ENCODE data around the gene CEP72. TPM values are rescaled to one million over a fixed set of nuclear protein-coding genes. Genes with fewer than 3 reads are reported as not detected.

Gene CEP72
- total and polyA plus RNA-seq, 4 donors, result 1.3 to 5.9 (median 2.6) TPM

GRCh38 chr5:635306-636055, 23.3 kb downstream of the CEP72 start (continued):
- no peak for TF ChIP-seq ATF3 (IDR thresholded peaks at IDR 0.05)
- no peak for TF ChIP-seq JUND (IDR thresholded peaks at IDR 0.05)
- TF ChIP-seq NR2F2 (IDR thresholded peaks at IDR 0.05), result no peak
- no peak for TF ChIP-seq HNF4A (conservative IDR thresholded peaks at IDR 0.05)
- TF ChIP-seq EGR1 (IDR thresholded peaks at IDR 0.05; ENCODE audit: low read depth in 2 of 2), result no peak
- TF ChIP-seq FOXA2 (IDR thresholded peaks at IDR 0.05), result no peak
- TF ChIP-seq SP1 (IDR thresholded peaks at IDR 0.05), result no peak
- no peak for TF ChIP-seq RAD21 (IDR thresholded peaks at IDR 0.05)
- TF ChIP-seq, protein P1, sequence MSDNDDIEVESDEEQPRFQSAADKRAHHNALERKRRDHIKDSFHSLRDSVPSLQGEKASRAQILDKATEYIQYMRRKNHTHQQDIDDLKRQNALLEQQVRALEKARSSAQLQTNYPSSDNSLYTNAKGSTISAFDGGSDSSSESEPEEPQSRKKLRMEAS (IDR thresholded peaks at IDR 0.05), result no peak
- TF ChIP-seq YY1 (IDR thresholded peaks at IDR 0.05), result no peak
- no peak for TF ChIP-seq FOXA1 (IDR thresholded peaks at IDR 0.05)
- TF ChIP-seq TAF1 (conservative IDR thresholded peaks at IDR 0.05), result no peak
- no peak for TF ChIP-seq GABPA (IDR thresholded peaks at IDR 0.05 in 1 of 2, conservative IDR thresholded peaks at IDR 0.05 in 1 of 2)

- TF ChIP-seq, protein P1 (IDR thresholded peaks at IDR 0.05), result no peak
- TF ChIP-seq RAD21 (IDR thresholded peaks at IDR 0.05) (no peak), FOXA2 (IDR thresholded peaks at IDR 0.05) (no peak), TAF1 (conservative IDR thresholded peaks at IDR 0.05) (no peak), HNF4A (conservative IDR thresholded peaks at IDR 0.05) (no peak), REST (IDR thresholded peaks at IDR 0.05) (no peak), ZBTB33 (IDR thresholded peaks at IDR 0.05) (no peak), NR2F2 (IDR thresholded peaks at IDR 0.05) (no peak), HNF4G (IDR thresholded peaks at IDR 0.05) (no peak), GABPA (IDR thresholded peaks at IDR 0.05 in 1 of 2, conservative IDR thresholded peaks at IDR 0.05 in 1 of 2) (no peak), JUND (IDR thresholded peaks at IDR 0.05) (no peak), FOXA1 (IDR thresholded peaks at IDR 0.05) (no peak), SP1 (IDR thresholded peaks at IDR 0.05) (no peak), ATF3 (IDR thresholded peaks at IDR 0.05) (no peak), RXRA (IDR thresholded peaks at IDR 0.05) (no peak)
- TF ChIP-seq, protein P2, sequence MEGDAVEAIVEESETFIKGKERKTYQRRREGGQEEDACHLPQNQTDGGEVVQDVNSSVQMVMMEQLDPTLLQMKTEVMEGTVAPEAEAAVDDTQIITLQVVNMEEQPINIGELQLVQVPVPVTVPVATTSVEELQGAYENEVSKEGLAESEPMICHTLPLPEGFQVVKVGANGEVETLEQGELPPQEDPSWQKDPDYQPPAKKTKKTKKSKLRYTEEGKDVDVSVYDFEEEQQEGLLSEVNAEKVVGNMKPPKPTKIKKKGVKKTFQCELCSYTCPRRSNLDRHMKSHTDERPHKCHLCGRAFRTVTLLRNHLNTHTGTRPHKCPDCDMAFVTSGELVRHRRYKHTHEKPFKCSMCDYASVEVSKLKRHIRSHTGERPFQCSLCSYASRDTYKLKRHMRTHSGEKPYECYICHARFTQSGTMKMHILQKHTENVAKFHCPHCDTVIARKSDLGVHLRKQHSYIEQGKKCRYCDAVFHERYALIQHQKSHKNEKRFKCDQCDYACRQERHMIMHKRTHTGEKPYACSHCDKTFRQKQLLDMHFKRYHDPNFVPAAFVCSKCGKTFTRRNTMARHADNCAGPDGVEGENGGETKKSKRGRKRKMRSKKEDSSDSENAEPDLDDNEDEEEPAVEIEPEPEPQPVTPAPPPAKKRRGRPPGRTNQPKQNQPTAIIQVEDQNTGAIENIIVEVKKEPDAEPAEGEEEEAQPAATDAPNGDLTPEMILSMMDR (IDR thresholded peaks at IDR 0.05; ENCODE audit: low read depth, low read length, missing input control), result no peak
- Histone ChIP-seq H3K27ac (ENCODE audit: low read depth in 1 of 2, low read length in 2 of 2) (no peak overlapping the region), H3K9me3 (ENCODE audit: control insufficient read depth in 4 of 4, low read length in 3 of 4) (peaks cover 0 to 4% (median 0%) of the 10 kb centered on the region in 4 donors), H3K4me3 (ENCODE audit: low read depth in 1 of 3, low read length in 3 of 3) (no peak overlapping the region), H3K27me3 (ENCODE audit: control insufficient read depth in 4 of 4, insufficient read depth in 4 of 4, low read length in 3 of 4) (no peaks in the 10 kb centered on the region), H3K36me3 (ENCODE audit: control insufficient read depth in 4 of 4, insufficient read depth in 3 of 4, low read depth in 1 of 4, low read length in 3 of 4) (peaks cover 5 to 49% (median 17%) of the 10 kb centered on the region in 4 donors), H3K9ac (ENCODE audit: low read depth in 1 of 2, low read length in 2 of 2) (no peak overlapping the region), H3K4me1 (ENCODE audit: control insufficient read depth in 4 of 4, insufficient read depth in 4 of 4, low read length in 3 of 4) (no peaks in the 10 kb centered on the region)
- DNase-seq (ENCODE audit: low spot score), result no peak
- 89% methylated on average over 20 of the region's 20 CpGs for WGBS
These were observed 24.8 kb downstream of the CEP72 start for GRCh38 chr5:636951-637350.
